PC-3 (cell line): ENCODE data around the gene DNAAF5. TPM values are rescaled to one million over a fixed set of nuclear protein-coding genes. Genes with fewer than 3 reads are reported as not detected.
A peak's percentile ranks its signal among the peaks of the same experiment; 100 is the strongest.

Experiments
- ATAC-seq: fragments of 200-7000 bp; cut with Tn5 transposase; 2 replicates; pipeline ENCODE4 v1.9.1; 2020; ENCODE audit warnings: mild to moderate bottlenecking, moderate library complexity
- BruUV-seq: library from RNA; stranded (reverse); fragments of 400-500 nt; replicated peaks from 2 replicates; lab custom pipeline; 2021; lab: Mats Ljungman, UMichigan
- CTCF ChIA-PET: fragments of 300-600 bp; sonication (Branson Sonifier 250); formaldehyde crosslinking; loops from one replicate; lab custom pipeline; 2022; ENCODE audit warnings: antibody characterized with exemption; lab: Charles Lee
- POLR2A ChIA-PET: fragments of 300-600 bp; sonication (Branson Sonifier 250); formaldehyde crosslinking; loops from one replicate; lab custom pipeline; 2022; ENCODE audit warnings: antibody characterized with exemption; ENCODE audit not compliant: unreplicated experiment; lab: Charles Lee
- DNase-seq: peaks from one replicate; pipeline ENCODE4 v3.0.0-alpha.2; 2015
- H2AFZ ChIP-seq: fragments of 300-600 bp; sonication (generic); 2 replicates; pipeline ENCODE4 v1.6.0; 2016; ENCODE audit warnings: antibody characterized with exemption, low read length
- H3F3A ChIP-seq: fragments of 300-600 bp; sonication (generic); one replicate; pipeline ENCODE4 v1.6.0; 2017; ENCODE audit warnings: antibody characterized with exemption, low read length, control low read depth, mild to moderate bottlenecking; ENCODE audit not compliant: unreplicated experiment
- H3K27ac ChIP-seq: fragments of 300-600 bp; sonication (generic); 2 replicates; pipeline ENCODE4 v1.5.1; 2016; ENCODE audit warnings: mild to moderate bottlenecking, low read length
- H3K27me3 ChIP-seq: fragments of 300-600 bp; sonication (generic); 2 replicates; pipeline ENCODE4 v1.6.1; 2016; ENCODE audit warnings: low read length, mixed read lengths
- H3K36me3 ChIP-seq: fragments of 300-600 bp; sonication (generic); 2 replicates; pipeline ENCODE4 v1.6.1; 2016; ENCODE audit warnings: low read depth, mixed run types, low read length, mixed read lengths
- H3K4me1 ChIP-seq: fragments of 300-600 bp; sonication (generic); 2 replicates; pipeline ENCODE4 v1.5.1; 2016; ENCODE audit warnings: low read length; ENCODE audit not compliant: insufficient read depth
- H3K4me2 ChIP-seq: fragments of 300-600 bp; sonication (generic); 2 replicates; pipeline ENCODE4 v1.6.0; 2016; ENCODE audit warnings: low read length
- H3K4me3 ChIP-seq: fragments of 300-600 bp; sonication (generic); 2 replicates; pipeline ENCODE4 v1.5.1; 2016; ENCODE audit warnings: mild to moderate bottlenecking, low read length, mixed read lengths
- H3K79me2 ChIP-seq: fragments of 300-600 bp; sonication (generic); 2 replicates; pipeline ENCODE4 v1.6.1; 2017; ENCODE audit warnings: low read length, mixed read lengths
- H3K9ac ChIP-seq: fragments of 300-600 bp; sonication (generic); 2 replicates; pipeline ENCODE4 v1.6.0; 2016; ENCODE audit warnings: mild to moderate bottlenecking, low read length
- H3K9me2 ChIP-seq: fragments of 300-600 bp; sonication (generic); replicated peaks from 2 replicates; pipeline ENCODE4 v1.6.1; 2016; ENCODE audit warnings: mixed run types, low read length, mixed read lengths
- H3K9me3 ChIP-seq: fragments of 300-600 bp; sonication (generic); 2 replicates; pipeline ENCODE4 v1.6.1; 2016; ENCODE audit warnings: low read length, mixed read lengths
- H4K20me1 ChIP-seq: fragments of 300-600 bp; sonication (generic); 2 replicates; pipeline ENCODE4 v1.6.1; 2016; ENCODE audit warnings: low read length, mixed read lengths
- CTCF ChIP-seq: fragments of 300-600 bp; sonication (generic); conservative IDR thresholded peaks from 2 replicates; pipeline ENCODE4 v1.5.1; 2017; ENCODE audit warnings: antibody characterized with exemption, low read depth, mild to moderate bottlenecking, low read length
- EZH2 ChIP-seq: fragments of 300-600 bp; sonication (generic); IDR thresholded peaks from one replicate; pipeline ENCODE4 v1.6.1; 2017; ENCODE audit warnings: antibody characterized with exemption, mild to moderate bottlenecking, low read length; ENCODE audit not compliant: unreplicated experiment
- EZH2phosphoT487 ChIP-seq: fragments of 300-600 bp; sonication (generic); IDR thresholded peaks from 2 replicates; pipeline ENCODE4 v1.6.1; 2018; ENCODE audit warnings: mild to moderate bottlenecking, antibody characterized with exemption, low read length, borderline replicate concordance
- intact Hi-C: fragments of 100-400 bp; cut with micrococcal nuclease; formaldehyde crosslinking; loops from 2 replicates; pipeline ENCODE4 v1.9.0; 2023
- total RNA-seq: library from RNA; depleted of rRNA; stranded (reverse); fragments of >200 nt; gene quantifications from 2 replicates; pipeline ENCODE4 v1.2.3, GENCODE V29; 2014

The DNAAF5 gene
- total RNA-seq, 1 experiment from 2014 or later: 66.3 TPM

DNA sequence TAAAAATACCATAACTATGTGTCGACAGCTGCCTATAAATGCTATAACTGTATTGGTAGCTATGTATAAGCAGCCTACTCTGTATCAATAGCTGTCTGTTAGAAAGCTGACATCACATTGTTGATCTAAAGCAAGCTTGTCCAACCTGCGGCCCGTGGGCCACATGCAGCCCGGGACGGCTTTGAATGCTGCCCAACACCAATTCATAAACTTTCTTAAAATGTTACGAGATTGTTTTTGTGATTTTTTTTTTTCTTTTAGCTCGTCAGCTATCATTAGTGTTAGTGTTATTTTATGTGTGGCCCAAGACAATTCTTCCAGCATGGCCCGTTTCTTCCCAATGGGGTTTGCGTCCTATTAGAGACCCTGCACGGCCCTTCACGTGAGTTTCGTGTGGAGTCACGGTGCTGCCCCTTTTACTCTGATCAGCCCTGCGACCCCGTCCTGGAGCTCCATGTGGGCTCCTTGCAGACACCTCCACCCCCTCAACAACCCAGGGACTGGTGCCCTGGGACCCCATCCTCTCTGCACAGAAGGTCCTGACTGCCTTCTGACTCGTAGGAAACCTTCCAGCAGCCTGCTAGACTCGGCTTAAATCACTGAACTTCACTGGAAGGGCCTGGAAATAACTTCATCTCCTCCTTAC is 5.1 kb downstream of the DNAAF5 start:
- POLR2A ChIA-PET: interaction anchor here (0.6 kb wide), 3 partner anchors 12 to 100 kb away, joined by 3 read pairs; no protein-coding TSS in a partner anchor
- H3K4me3 ChIP-seq: no peak overlapping the region

DNA sequence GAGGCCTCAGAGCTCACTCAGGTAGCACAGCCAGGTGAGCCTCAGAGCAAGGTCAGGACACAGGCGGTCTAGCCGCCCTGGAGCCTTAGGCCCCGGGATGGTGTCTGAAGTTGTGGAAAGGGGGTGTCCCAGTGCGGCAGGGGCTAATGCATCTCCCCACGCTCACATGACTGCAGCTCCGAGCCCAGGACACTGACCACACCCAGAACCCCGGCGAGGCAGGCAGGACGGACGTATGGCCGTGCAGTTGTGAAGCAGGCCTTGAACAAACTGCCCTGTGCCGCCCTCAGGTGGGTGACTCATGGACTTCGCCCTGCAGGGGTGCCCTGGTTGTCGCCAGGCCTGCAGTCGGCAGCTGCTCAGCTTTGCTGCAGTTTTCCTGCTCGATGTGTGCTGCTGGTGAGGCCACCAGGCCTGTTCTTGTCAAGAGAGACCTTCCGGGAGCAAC is 5.6 kb downstream of the DNAAF5 start:
- peaks cover 19% of the 10 kb centered on the region; the same call in 1 of the 2 replicates for H3K4me1 ChIP-seq
- DNase-seq (peak; percentile 62), ATAC-seq (peak; percentile 75)
- H3K9ac ChIP-seq: no peak overlapping the region
- H3K9me3 ChIP-seq: no peaks in the 10 kb centered on the region
- H3K9me2 ChIP-seq: no peaks in the 10 kb centered on the region
- TF ChIP-seq EZH2 (no peak), CTCF (peak; percentile 37)
- intact Hi-C loops: no loop called here
- H3K79me2 ChIP-seq: peaks cover 95% of the 10 kb centered on the region
- BruUV-seq: no TSS peak
- H3F3A ChIP-seq: no peaks in the 10 kb centered on the region
- no peaks in the 10 kb centered on the region for H3K27me3 ChIP-seq
- no peak overlapping the region for H2AFZ ChIP-seq
- no peaks in the 10 kb centered on the region; the same call in 1 of the 2 replicates for H4K20me1 ChIP-seq
- H3K27ac ChIP-seq: 0 out of 2 replicates have a peak overlapping the region, but pooled peaks have one; percentile 17
- H3K4me2 ChIP-seq: peak overlapping the region; percentile 52
- no peak overlapping the region for H3K4me3 ChIP-seq
- CTCF ChIA-PET: no interaction called here
- POLR2A ChIA-PET: interaction anchor here (0.6 kb wide), 2 partner anchors 11 to 100 kb away, joined by 3 read pairs; no protein-coding TSS in a partner anchor
- peaks cover 26% of the 10 kb centered on the region for H3K36me3 ChIP-seq

More for the DNA sequence above, 5.1 kb downstream of the DNAAF5 start:
- H3K9me3 ChIP-seq: no peaks in the 10 kb centered on the region
- CTCF ChIA-PET: no interaction called here
- DNase-seq: no peak
- peaks cover 92% of the 10 kb centered on the region for H3K79me2 ChIP-seq
- peaks cover 19% of the 10 kb centered on the region; the same call in 1 of the 2 replicates for H3K4me1 ChIP-seq
- H3F3A ChIP-seq: no peaks in the 10 kb centered on the region
- 0 out of 2 replicates have a peak overlapping the region, but pooled peaks have one; percentile 17 for H3K27ac ChIP-seq
- no peak overlapping the region for H3K9ac ChIP-seq
- H4K20me1 ChIP-seq: no peaks in the 10 kb centered on the region; the same call in 1 of the 2 replicates
- no peak overlapping the region for H2AFZ ChIP-seq
- H3K27me3 ChIP-seq: no peaks in the 10 kb centered on the region
- no TSS peak for BruUV-seq
- H3K36me3 ChIP-seq: peaks cover 26% of the 10 kb centered on the region
- no peak for ATAC-seq
- TF ChIP-seq CTCF (no peak), EZH2 (no peak), EZH2phosphoT487 (no peak)
- H3K9me2 ChIP-seq: no peaks in the 10 kb centered on the region
- intact Hi-C loops: no loop called here
- H3K4me2 ChIP-seq: peak overlapping the region; percentile 52; the same call in 1 of the 2 replicates

DNA sequence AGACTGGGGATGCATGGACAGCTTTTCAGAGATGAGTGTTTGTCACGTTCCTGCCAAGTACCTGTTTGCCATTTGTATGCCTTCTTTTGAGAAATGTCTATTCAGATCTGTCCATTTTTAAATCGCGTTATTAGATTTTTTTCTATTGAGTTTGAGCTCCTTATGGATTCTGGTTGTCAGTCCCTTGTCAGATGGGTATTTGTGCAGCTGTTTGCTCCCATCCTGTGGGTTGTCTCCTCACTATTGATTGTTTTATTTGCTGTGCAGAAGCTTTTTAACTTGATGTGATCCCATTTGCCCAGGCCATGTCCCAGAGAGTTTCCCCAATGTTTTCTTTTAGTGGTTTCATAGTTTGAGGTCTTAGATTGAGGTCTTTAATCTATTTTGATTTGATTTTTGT is 6.1 kb downstream of the DNAAF5 start:
- no TSS peak for BruUV-seq
- no peaks in the 10 kb centered on the region for H3F3A ChIP-seq
- no peak for TF ChIP-seq EZH2phosphoT487
- TF ChIP-seq CTCF: no peak; the same call in none of the 2 replicates
- TF ChIP-seq EZH2: no peak
- peaks cover 19% of the 10 kb centered on the region; the same call in 1 of the 2 replicates for H3K4me1 ChIP-seq
- POLR2A ChIA-PET: no interaction called here
- H3K4me2 ChIP-seq: peak overlapping the region; percentile 52
- CTCF ChIA-PET: no interaction called here
- no peaks in the 10 kb centered on the region for H3K9me3 ChIP-seq
- H3K9me2 ChIP-seq: no peaks in the 10 kb centered on the region
- H3K79me2 ChIP-seq: peaks cover 97% of the 10 kb centered on the region
- ATAC-seq: no peak
- intact Hi-C loops: no loop called here
- H3K36me3 ChIP-seq: peaks cover 26% of the 10 kb centered on the region
- H2AFZ ChIP-seq: no peak overlapping the region
- no peak overlapping the region for H3K9ac ChIP-seq
- H4K20me1 ChIP-seq: peaks cover 2% of the 10 kb centered on the region; the same call in 1 of the 2 replicates
- no peaks in the 10 kb centered on the region for H3K27me3 ChIP-seq
- H3K4me3 ChIP-seq: no peak overlapping the region
- no peak overlapping the region for H3K27ac ChIP-seq
- DNase-seq: no peak
